ENCODE data around the gene ALDH3B2. TPM values are rescaled to one million over a fixed set of nuclear protein-coding genes. Genes with fewer than 3 reads are reported as not detected.

Gene ALDH3B2
- total RNA-seq, 1 experiment from 2014 or later: 0.13 TPM

GRCh38 chr11:67698247-67698646 lies 23.8 kb upstream of the ALDH3B2 start (continued):
- TF ChIP-seq ZBTB21 (CRISPR knock-in tag; IDR thresholded peaks at IDR 0.05; ENCODE audit: borderline replicate concordance) (no peak), ZNF121 (CRISPR knock-in tag; IDR thresholded peaks at IDR 0.05) (no peak), TEAD4 (CRISPR knock-in tag; IDR thresholded peaks at IDR 0.05) (no peak), ZNF512 (CRISPR knock-in tag; IDR thresholded peaks at IDR 0.05; ENCODE audit: borderline replicate concordance) (no peak), ZNF423 (CRISPR knock-in tag; IDR thresholded peaks at IDR 0.05) (no peak)
- TF ChIP-seq, protein P1, sequence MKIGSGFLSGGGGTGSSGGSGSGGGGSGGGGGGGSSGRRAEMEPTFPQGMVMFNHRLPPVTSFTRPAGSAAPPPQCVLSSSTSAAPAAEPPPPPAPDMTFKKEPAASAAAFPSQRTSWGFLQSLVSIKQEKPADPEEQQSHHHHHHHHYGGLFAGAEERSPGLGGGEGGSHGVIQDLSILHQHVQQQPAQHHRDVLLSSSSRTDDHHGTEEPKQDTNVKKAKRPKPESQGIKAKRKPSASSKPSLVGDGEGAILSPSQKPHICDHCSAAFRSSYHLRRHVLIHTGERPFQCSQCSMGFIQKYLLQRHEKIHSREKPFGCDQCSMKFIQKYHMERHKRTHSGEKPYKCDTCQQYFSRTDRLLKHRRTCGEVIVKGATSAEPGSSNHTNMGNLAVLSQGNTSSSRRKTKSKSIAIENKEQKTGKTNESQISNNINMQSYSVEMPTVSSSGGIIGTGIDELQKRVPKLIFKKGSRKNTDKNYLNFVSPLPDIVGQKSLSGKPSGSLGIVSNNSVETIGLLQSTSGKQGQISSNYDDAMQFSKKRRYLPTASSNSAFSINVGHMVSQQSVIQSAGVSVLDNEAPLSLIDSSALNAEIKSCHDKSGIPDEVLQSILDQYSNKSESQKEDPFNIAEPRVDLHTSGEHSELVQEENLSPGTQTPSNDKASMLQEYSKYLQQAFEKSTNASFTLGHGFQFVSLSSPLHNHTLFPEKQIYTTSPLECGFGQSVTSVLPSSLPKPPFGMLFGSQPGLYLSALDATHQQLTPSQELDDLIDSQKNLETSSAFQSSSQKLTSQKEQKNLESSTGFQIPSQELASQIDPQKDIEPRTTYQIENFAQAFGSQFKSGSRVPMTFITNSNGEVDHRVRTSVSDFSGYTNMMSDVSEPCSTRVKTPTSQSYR (CRISPR knock-in tag; IDR thresholded peaks at IDR 0.05): no peak

- ATAC-seq (no peak), DNase-seq (ENCODE audit: low spot score) (no peak)
- TF ChIP-seq SMAD3 (CRISPR knock-in tag; IDR thresholded peaks at IDR 0.05; ENCODE audit: borderline replicate concordance) (no peak), FOXK1 (CRISPR knock-in tag; IDR thresholded peaks at IDR 0.05) (no peak), GTF2I (CRISPR knock-in tag; conservative IDR thresholded peaks at IDR 0.05) (no peak), NR1H2 (CRISPR knock-in tag; IDR thresholded peaks at IDR 0.05) (no peak), ZNF219 (CRISPR knock-in tag; IDR thresholded peaks at IDR 0.05; ENCODE audit: borderline replicate concordance) (no peak), TCF7 (CRISPR knock-in tag; IDR thresholded peaks at IDR 0.05; ENCODE audit: low read depth) (no peak), FOXP1 (CRISPR knock-in tag; IDR thresholded peaks at IDR 0.05; ENCODE audit: borderline replicate concordance) (no peak), TEAD1 (CRISPR knock-in tag; IDR thresholded peaks at IDR 0.05) (no peak), ZNF416 (CRISPR knock-in tag; IDR thresholded peaks at IDR 0.05) (no peak), ZNF512 (CRISPR knock-in tag; IDR thresholded peaks at IDR 0.05; ENCODE audit: borderline replicate concordance) (no peak), ELF4 (CRISPR knock-in tag; IDR thresholded peaks at IDR 0.05; ENCODE audit: low read depth) (no peak)
- Mint-ChIP-seq H3K4me1 (peaks cover 5% of the 10 kb centered on the region), H3K27me3 (ENCODE audit: low read depth) (peaks cover 13% of the 10 kb centered on the region), H3K36me3 (peaks cover 18% of the 10 kb centered on the region), H3K9me3 (peaks cover 41% of the 10 kb centered on the region), H3K27ac (no peak overlapping the region), H3K4me3 (no peak overlapping the region)
- ChIA-PET CTCF (interaction anchor here (0.7 to 2.9 kb wide), 6 partner anchors 38 to 84 kb away, joined by 4 to 22 read pairs (median 6); partner anchors contain the start of genes NUDT8 and TBX10), POLR2A (no interaction called here)
Observed at GRCh38 chr11:67697846-67698245, 23.4 kb upstream of the ALDH3B2 start.

DNA sequence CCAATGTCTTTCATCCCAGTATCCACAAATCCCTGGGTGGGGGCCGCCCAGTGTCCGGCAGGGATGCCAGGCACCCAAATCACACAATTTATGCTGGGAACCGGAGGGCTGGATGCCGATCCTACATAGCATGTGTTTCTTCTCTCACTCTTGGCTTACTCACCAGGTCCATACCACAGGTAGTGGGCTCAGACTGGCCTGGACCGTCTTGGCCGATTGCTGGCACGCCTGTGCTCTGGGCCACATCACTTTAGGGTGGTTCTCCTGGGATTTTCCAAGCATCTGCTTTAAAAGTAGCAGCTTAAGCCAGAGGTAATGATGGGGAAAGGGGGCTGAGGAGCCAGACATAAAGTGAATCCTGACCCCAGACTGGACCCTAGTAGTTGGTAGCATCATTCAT lies 22.6 kb upstream of the ALDH3B2 start:
- CTCF ChIA-PET: interaction anchor here (1.0 to 2.9 kb wide), 3 partner anchors 48 to 125 kb away, joined by 4 to 22 read pairs (median 8); partner anchors contain the start of gene NUDT8
- TF ChIP-seq SOX15 (CRISPR knock-in tag; IDR thresholded peaks at IDR 0.05) (no peak), AFF4 (CRISPR knock-in tag; IDR thresholded peaks at IDR 0.05; ENCODE audit: borderline replicate concordance) (no peak), ATF1 (CRISPR knock-in tag; IDR thresholded peaks at IDR 0.05) (no peak), ZNF396 (CRISPR knock-in tag; IDR thresholded peaks at IDR 0.05; ENCODE audit: borderline replicate concordance) (no peak), SMAD4 (CRISPR knock-in tag; IDR thresholded peaks at IDR 0.05) (no peak), CBFB (CRISPR knock-in tag; IDR thresholded peaks at IDR 0.05; ENCODE audit: low read depth) (no peak)
- TF ChIP-seq, protein P2, sequence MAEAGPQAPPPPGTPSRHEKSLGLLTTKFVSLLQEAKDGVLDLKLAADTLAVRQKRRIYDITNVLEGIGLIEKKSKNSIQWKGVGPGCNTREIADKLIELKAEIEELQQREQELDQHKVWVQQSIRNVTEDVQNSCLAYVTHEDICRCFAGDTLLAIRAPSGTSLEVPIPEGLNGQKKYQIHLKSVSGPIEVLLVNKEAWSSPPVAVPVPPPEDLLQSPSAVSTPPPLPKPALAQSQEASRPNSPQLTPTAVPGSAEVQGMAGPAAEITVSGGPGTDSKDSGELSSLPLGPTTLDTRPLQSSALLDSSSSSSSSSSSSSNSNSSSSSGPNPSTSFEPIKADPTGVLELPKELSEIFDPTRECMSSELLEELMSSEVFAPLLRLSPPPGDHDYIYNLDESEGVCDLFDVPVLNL (CRISPR knock-in tag; IDR thresholded peaks at IDR 0.05; ENCODE audit: borderline replicate concordance, low read depth): no peak

More for the DNA sequence above, 22.6 kb upstream of the ALDH3B2 start:
- no peak for ATAC-seq
- Mint-ChIP-seq H3K27me3 (ENCODE audit: low read depth) (peaks cover 13% of the 10 kb centered on the region), H3K9me3 (peaks cover 41% of the 10 kb centered on the region), H3K27ac (no peak overlapping the region), H3K36me3 (peaks cover 18% of the 10 kb centered on the region), H3K4me1 (peaks cover 2% of the 10 kb centered on the region; the same call in 1 of the 2 replicates), H3K4me3 (no peak overlapping the region)
- no peak for DNase-seq (ENCODE audit: low spot score)
- POLR2A ChIA-PET: no interaction called here
